DOHH2 (cell line): ENCODE data around the gene MMP2.

Experiments used
- H3F3A ChIP-seq: fragments of 200-600 bp; sonication (generic), shearing (Covaris generic); 2 replicates; pipeline ENCODE4 v1.6.0; 2016; ENCODE audit warnings: antibody characterized with exemption, mild to moderate bottlenecking; ENCODE audit not compliant: control insufficient read depth, insufficient read depth
- H3K27ac ChIP-seq: fragments of 200-600 bp; sonication (generic); 2 replicates; pipeline ENCODE4 v1.5.1; 2014; ENCODE audit warnings: low read depth, mild to moderate bottlenecking, low read length, moderate library complexity
- H3K27me3 ChIP-seq: fragments of 200-600 bp; sonication (generic); 2 replicates; pipeline ENCODE4 v1.6.1; 2014; ENCODE audit warnings: mild to moderate bottlenecking, low read length, mixed read lengths; ENCODE audit not compliant: control insufficient read depth
- H3K36me3 ChIP-seq: fragments of 200-600 bp; sonication (generic); 2 replicates; pipeline ENCODE4 v1.6.1; 2014; ENCODE audit warnings: mild to moderate bottlenecking, low read length, moderate library complexity, mixed read lengths; ENCODE audit not compliant: control insufficient read depth
- H3K4me1 ChIP-seq: fragments of 200-600 bp; sonication (generic); 2 replicates; pipeline ENCODE4 v1.6.1; 2014; ENCODE audit warnings: mild to moderate bottlenecking, low read length, mixed read lengths; ENCODE audit not compliant: control insufficient read depth
- H3K4me2 ChIP-seq: fragments of 200-600 bp; sonication (generic); 2 replicates; pipeline ENCODE4 v1.6.0; 2014; ENCODE audit warnings: mild to moderate bottlenecking, low read length, moderate library complexity
- H3K4me3 ChIP-seq: fragments of 200-600 bp; sonication (generic); 2 replicates; pipeline ENCODE4 v1.5.1; 2014; ENCODE audit warnings: mild to moderate bottlenecking, low read length, mixed read lengths
- H3K79me2 ChIP-seq: fragments of 200-600 bp; sonication (generic); 2 replicates; pipeline ENCODE4 v1.6.1; 2014; ENCODE audit warnings: mild to moderate bottlenecking, low read length, mixed read lengths; ENCODE audit not compliant: control insufficient read depth
- H3K9me2 ChIP-seq: fragments of 200-600 bp; sonication (generic); replicated peaks from 2 replicates; pipeline ENCODE4 v1.6.1; 2014; ENCODE audit warnings: mild to moderate bottlenecking, low read length, mixed read lengths; ENCODE audit not compliant: control insufficient read depth
- H3K9me3 ChIP-seq: fragments of 200-600 bp; sonication (generic); 2 replicates; pipeline ENCODE4 v1.6.1; 2014; ENCODE audit warnings: antibody characterized with exemption, low read length, mixed read lengths; ENCODE audit not compliant: control insufficient read depth, insufficient read depth
- H4K20me1 ChIP-seq: fragments of 200-600 bp; sonication (generic); 2 replicates; pipeline ENCODE4 v1.6.0; 2014; ENCODE audit warnings: low read depth, mild to moderate bottlenecking, antibody characterized with exemption, low read length, moderate library complexity; ENCODE audit not compliant: control insufficient read depth, insufficient read depth
- EZH2phosphoT487 ChIP-seq: fragments of 200-600 bp; sonication (generic); IDR thresholded peaks from 2 replicates; pipeline ENCODE4 v1.6.1; 2017; ENCODE audit warnings: borderline replicate concordance, mild to moderate bottlenecking, antibody characterized with exemption, low read length, moderate library complexity, mixed read lengths
- TF ChIP-seq, protein P1 (sequence below): fragments of 200-600 bp; sonication (generic); IDR thresholded peaks from one replicate; pipeline ENCODE4 v1.5.1; 2014; ENCODE audit warnings: antibody characterized with exemption, mild to moderate bottlenecking, low read depth, low read length; ENCODE audit not compliant: poor library complexity, severe bottlenecking

The MMP2 gene

GRCh38 chr16:55510185-55510805, 31.3 kb downstream of the MMP2 start:
- Histone ChIP-seq H3K4me1 (no peaks in the 10 kb centered on the region), H3K4me3 (no peak overlapping the region), H3K4me2 (no peak overlapping the region), H3K9me3 (no peaks in the 10 kb centered on the region), H3K27ac (no peak overlapping the region), H3K36me3 (no peaks in the 10 kb centered on the region), H3K9me2 (no peaks in the 10 kb centered on the region), H3K27me3 (no peaks in the 10 kb centered on the region), H3F3A (no peaks in the 10 kb centered on the region), H3K79me2 (no peaks in the 10 kb centered on the region), H4K20me1 (no peaks in the 10 kb centered on the region)
- TF ChIP-seq, protein P1, sequence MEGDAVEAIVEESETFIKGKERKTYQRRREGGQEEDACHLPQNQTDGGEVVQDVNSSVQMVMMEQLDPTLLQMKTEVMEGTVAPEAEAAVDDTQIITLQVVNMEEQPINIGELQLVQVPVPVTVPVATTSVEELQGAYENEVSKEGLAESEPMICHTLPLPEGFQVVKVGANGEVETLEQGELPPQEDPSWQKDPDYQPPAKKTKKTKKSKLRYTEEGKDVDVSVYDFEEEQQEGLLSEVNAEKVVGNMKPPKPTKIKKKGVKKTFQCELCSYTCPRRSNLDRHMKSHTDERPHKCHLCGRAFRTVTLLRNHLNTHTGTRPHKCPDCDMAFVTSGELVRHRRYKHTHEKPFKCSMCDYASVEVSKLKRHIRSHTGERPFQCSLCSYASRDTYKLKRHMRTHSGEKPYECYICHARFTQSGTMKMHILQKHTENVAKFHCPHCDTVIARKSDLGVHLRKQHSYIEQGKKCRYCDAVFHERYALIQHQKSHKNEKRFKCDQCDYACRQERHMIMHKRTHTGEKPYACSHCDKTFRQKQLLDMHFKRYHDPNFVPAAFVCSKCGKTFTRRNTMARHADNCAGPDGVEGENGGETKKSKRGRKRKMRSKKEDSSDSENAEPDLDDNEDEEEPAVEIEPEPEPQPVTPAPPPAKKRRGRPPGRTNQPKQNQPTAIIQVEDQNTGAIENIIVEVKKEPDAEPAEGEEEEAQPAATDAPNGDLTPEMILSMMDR = no peak
- no peak for TF ChIP-seq EZH2phosphoT487

- H3K79me2 ChIP-seq = no peaks in the 10 kb centered on the region
- H3K4me2 ChIP-seq = no peak overlapping the region
- TF ChIP-seq, protein P1 = no peak
- no peak for TF ChIP-seq EZH2phosphoT487
- H3K4me1 ChIP-seq = no peaks in the 10 kb centered on the region
- no peaks in the 10 kb centered on the region for H3K27me3 ChIP-seq
- no peaks in the 10 kb centered on the region for H3K9me3 ChIP-seq
- no peak overlapping the region for H3K4me3 ChIP-seq
- no peaks in the 10 kb centered on the region for H3K9me2 ChIP-seq
- H4K20me1 ChIP-seq = no peaks in the 10 kb centered on the region
- H3K36me3 ChIP-seq = no peaks in the 10 kb centered on the region
- H3K27ac ChIP-seq = no peak overlapping the region
- no peaks in the 10 kb centered on the region for H3F3A ChIP-seq
Observed at GRCh38 chr16:55512941-55513340, 33.9 kb downstream of the MMP2 start.

GRCh38 chr16:55513616-55514015, 34.6 kb downstream of the MMP2 start:
- Histone ChIP-seq H3K4me1 (no peaks in the 10 kb centered on the region), H3K9me3 (no peaks in the 10 kb centered on the region), H3F3A (no peaks in the 10 kb centered on the region), H3K79me2 (no peaks in the 10 kb centered on the region), H3K27me3 (no peaks in the 10 kb centered on the region), H3K27ac (no peak overlapping the region), H3K4me2 (no peak overlapping the region), H3K9me2 (no peaks in the 10 kb centered on the region), H3K36me3 (no peaks in the 10 kb centered on the region), H3K4me3 (no peak overlapping the region), H4K20me1 (no peaks in the 10 kb centered on the region)
- TF ChIP-seq EZH2phosphoT487 = no peak
- TF ChIP-seq, protein P1 = no peak
